HCT116 (cell line): ENCODE results near the gene MAML3.

Source experiments
- CBX3 ChIP-seq: IDR thresholded peaks from 2 replicates; pipeline ENCODE4 v1.6.1; 2012; ENCODE audit warnings: low read depth
- CEBPB ChIP-seq: IDR thresholded peaks from 2 replicates; pipeline ENCODE4 v1.6.1; 2012; ENCODE audit warnings: low read depth
- CTCF ChIP-seq, 3 experiments: fragments of 200-600 bp in 1 of 3; sonication (generic) in 1 of 3; IDR thresholded peaks in 2 of 3; conservative IDR thresholded peaks in 1 of 3; 2 replicates each; pipeline ENCODE4 v1.5.1; 2012 to 2017; ENCODE audit warnings: low read depth in 2 of 3, low read length in 2 of 3, antibody characterized with exemption in 1 of 3, borderline replicate concordance in 1 of 3, control low read depth in 1 of 3, mild to moderate bottlenecking in 1 of 3, mixed read lengths in 1 of 3, mixed run types in 1 of 3, moderate library complexity in 1 of 3; ENCODE audit not compliant: insufficient read depth in 1 of 3
- EGR1 ChIP-seq: IDR thresholded peaks from 2 replicates; pipeline ENCODE4 v1.6.1; 2012; ENCODE audit warnings: low read depth
- EZH2 ChIP-seq: fragments of 200-600 bp; sonication (generic); IDR thresholded peaks from 2 replicates; pipeline ENCODE4 v1.6.1; 2017; ENCODE audit warnings: antibody characterized with exemption, mixed run types
- EZH2phosphoT487 ChIP-seq: fragments of 200-600 bp; IDR thresholded peaks from 2 replicates; pipeline ENCODE4 v1.6.1; 2018; ENCODE audit warnings: antibody characterized with exemption, borderline replicate concordance
- MAX ChIP-seq: IDR thresholded peaks from 2 replicates; pipeline ENCODE4 v1.6.1; 2012
- POLR2A ChIP-seq: IDR thresholded peaks from 2 replicates; pipeline ENCODE4 v1.7.0; 2011; ENCODE audit warnings: borderline replicate concordance; ENCODE audit not compliant: insufficient read depth, insufficient read length; ENCODE audit errors: extremely low read depth
- POLR2AphosphoS5 ChIP-seq: IDR thresholded peaks from 2 replicates; pipeline ENCODE4 v1.6.1; 2011; ENCODE audit warnings: mild to moderate bottlenecking, low read depth, low read length, moderate library complexity
- RAD21 ChIP-seq: IDR thresholded peaks from 2 replicates; pipeline ENCODE4 v1.6.1; 2012; ENCODE audit warnings: low read depth, mild to moderate bottlenecking
- REST ChIP-seq: IDR thresholded peaks from 2 replicates; pipeline ENCODE4 v1.6.1; 2012; ENCODE audit warnings: low read depth
- YY1 ChIP-seq: IDR thresholded peaks from 2 replicates; pipeline ENCODE4 v1.6.1; 2011; ENCODE audit warnings: low read length, low read depth, moderate library complexity, mild to moderate bottlenecking; ENCODE audit not compliant: insufficient replicate concordance; ENCODE audit errors: extremely low read depth
- ZFX ChIP-seq: fragments of 450-650 bp; IDR thresholded peaks from 2 replicates; pipeline ENCODE4 v1.6.1; 2017
- TF ChIP-seq, protein P1 (sequence below): IDR thresholded peaks from 2 replicates; pipeline ENCODE4 v1.6.1; 2011; ENCODE audit warnings: mild to moderate bottlenecking, low read length, moderate library complexity; ENCODE audit not compliant: insufficient replicate concordance; ENCODE audit errors: extremely low read depth

DNA sequence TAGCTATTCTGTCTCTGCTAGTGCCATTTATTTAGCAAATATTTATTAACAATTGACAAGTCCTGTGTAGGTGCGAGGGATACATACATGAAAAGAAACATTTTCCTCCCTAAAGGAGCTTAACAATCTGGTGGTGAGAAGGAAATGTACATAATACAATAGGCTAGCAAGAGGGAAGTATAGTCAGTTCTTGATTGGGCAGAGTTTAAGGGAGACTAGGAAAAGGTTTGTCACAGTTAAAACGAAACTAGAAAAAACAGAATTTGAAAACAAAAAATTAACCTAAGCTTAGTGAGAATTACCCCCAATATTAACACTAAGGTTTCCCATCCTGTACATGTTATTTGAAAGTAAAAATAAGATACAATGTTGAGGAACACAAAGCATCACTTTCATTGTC lies 8.6 kb upstream of the MAML3 start:
- TF ChIP-seq MAX (no peak), YY1 (no peak), POLR2AphosphoS5 (no peak), RAD21 (no peak), CTCF (IDR thresholded peaks at IDR 0.05 in 2 of 3, conservative IDR thresholded peaks at IDR 0.05 in 1 of 3; ENCODE audit: borderline replicate concordance in 1 of 3, insufficient read depth in 1 of 3, low read depth in 2 of 3, low read length in 2 of 3) (no peak), EZH2 (no peak), REST (no peak), CBX3 (no peak), EZH2phosphoT487 (no peak), POLR2A (no peak), EGR1 (no peak), ZFX (no peak), CEBPB (no peak)
- TF ChIP-seq, protein P1, sequence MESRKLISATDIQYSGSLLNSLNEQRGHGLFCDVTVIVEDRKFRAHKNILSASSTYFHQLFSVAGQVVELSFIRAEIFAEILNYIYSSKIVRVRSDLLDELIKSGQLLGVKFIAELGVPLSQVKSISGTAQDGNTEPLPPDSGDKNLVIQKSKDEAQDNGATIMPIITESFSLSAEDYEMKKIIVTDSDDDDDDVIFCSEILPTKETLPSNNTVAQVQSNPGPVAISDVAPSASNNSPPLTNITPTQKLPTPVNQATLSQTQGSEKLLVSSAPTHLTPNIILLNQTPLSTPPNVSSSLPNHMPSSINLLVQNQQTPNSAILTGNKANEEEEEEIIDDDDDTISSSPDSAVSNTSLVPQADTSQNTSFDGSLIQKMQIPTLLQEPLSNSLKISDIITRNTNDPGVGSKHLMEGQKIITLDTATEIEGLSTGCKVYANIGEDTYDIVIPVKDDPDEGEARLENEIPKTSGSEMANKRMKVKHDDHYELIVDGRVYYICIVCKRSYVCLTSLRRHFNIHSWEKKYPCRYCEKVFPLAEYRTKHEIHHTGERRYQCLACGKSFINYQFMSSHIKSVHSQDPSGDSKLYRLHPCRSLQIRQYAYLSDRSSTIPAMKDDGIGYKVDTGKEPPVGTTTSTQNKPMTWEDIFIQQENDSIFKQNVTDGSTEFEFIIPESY = no peak
